Activated T-cell treated with anti-CD3 and anti-CD28 coated beads, Interleukin-2, amount 50 U/mL, for 72 hours (primary cell): ENCODE measurements around the gene SLC2A1. TPM values are rescaled to one million over a fixed set of nuclear protein-coding genes. Genes with fewer than 3 reads are reported as not detected.

Experiments used
- ATAC-seq, 2 donors: fragments of 150-1000 bp; cut with Tn5 transposase; replicated peaks in 1 of 2; 2 replicates each; pipeline ENCODE4 v1.10.0; 2021; ENCODE audit warnings: moderate library complexity in 2 of 2, mild to moderate bottlenecking in 1 of 2
- DNase-seq, 2 donors: peaks; one replicate each; pipeline ENCODE4 v3.0.0; 2021 to 2022; ENCODE audit warnings: mixed read lengths in 1 of 2
- H3K27ac Mint-ChIP-seq: one replicate; pipeline ENCODE4 v1.8.0; 2022; ENCODE audit warnings: mild to moderate bottlenecking, moderate library complexity, mixed read lengths
- H3K27me3 Mint-ChIP-seq: one replicate; pipeline ENCODE4 v1.8.0; 2022; ENCODE audit warnings: low read depth, mixed read lengths
- H3K36me3 Mint-ChIP-seq, 2 donors: one replicate each; pipeline ENCODE4 v1.8.0; 2022; ENCODE audit warnings: mixed read lengths in 2 of 2, mild to moderate bottlenecking in 1 of 2; ENCODE audit not compliant: insufficient read depth in 2 of 2
- H3K4me1 Mint-ChIP-seq: one replicate; pipeline ENCODE4 v1.8.0; 2022; ENCODE audit warnings: low read depth, mixed read lengths
- H3K4me3 Mint-ChIP-seq, 2 donors: one replicate each; pipeline ENCODE4 v1.8.0; 2022; ENCODE audit warnings: mild to moderate bottlenecking in 2 of 2, mixed read lengths in 2 of 2, moderate library complexity in 2 of 2
- H3K9me3 Mint-ChIP-seq, 2 donors: one replicate each; pipeline ENCODE4 v1.8.0; 2022; ENCODE audit warnings: mixed read lengths in 2 of 2
- total RNA-seq, 2 donors: library from RNA; stranded (reverse); gene quantifications; one replicate each; pipeline ENCODE4 v1.2.3, GENCODE V29; 2022

SLC2A1 gene
- total RNA-seq, 2 donors from 2014 or later: 41.7 to 51.9 TPM

DNA sequence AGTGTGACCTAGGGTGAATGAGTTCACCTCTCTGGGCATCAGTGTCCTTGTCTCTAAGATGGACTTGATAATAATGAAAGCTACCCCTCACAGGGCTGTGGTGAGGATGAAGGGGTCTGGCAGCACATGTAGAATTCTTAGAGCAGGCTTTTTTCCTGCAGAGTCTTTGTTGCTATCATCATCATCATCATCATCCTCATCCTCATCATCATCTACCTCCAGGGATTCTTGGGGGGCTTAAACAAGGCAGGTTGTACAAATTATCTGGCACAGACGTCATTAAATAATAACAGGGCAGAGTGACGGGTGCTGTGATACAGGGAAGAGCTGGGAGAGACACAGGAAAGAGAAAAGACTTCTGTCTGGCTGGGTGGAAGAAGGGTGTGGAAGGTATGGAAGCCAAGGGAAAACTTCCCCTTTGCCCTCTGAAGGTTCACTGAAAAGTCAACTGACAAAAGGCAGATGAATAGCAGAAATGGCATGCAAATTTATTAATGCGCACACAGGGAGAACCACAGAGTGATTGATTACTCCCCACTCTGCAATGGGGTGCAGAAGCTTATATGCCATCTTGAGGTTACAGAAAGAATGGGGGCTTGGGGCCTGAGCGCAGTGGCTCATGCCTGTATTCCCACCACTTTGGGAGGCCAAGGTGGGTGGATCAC, 17.0 kb upstream of the SLC2A1 start:
- Mint-ChIP-seq H3K9me3 (no peaks in the 10 kb centered on the region), H3K27me3 (no peaks in the 10 kb centered on the region), H3K36me3 (no peaks in the 10 kb centered on the region), H3K27ac (no peak overlapping the region), H3K4me3 (no peak overlapping the region), H3K4me1 (no peaks in the 10 kb centered on the region)
- ATAC-seq: no peak
- DNase-seq: no peak

DNA sequence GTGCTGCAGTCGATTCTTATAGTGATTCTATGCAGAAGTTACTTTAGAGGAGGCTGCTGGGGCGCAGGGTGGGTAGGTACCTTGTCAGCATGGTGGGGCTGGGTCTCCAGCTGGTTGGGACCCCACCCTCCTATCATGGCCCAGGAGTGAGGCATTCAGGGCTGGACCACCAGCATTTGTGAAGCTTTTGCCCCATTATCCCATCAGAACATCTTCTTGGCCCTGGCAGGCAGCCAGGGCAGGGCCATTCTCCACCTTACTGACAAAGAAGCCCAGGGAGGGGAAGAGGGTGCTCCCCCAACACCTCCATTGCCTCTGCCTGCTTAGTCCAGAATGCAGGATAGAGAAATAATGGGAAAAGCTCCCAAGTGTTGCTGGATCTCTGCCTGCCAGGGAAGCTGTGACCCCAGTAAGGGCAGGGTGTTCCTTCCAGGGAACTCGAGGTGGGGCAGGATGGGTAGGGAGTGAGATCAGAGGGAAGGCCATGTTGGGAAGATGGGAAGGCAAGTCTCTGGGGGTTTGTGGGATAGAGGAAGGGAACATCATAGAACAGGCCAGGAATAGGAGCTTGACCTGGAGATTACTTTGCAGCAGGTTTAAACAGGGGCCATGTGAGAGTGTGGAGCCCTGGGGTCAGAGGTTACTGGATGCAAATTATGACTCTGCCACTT, 16.2 kb upstream of the SLC2A1 start:
- H3K36me3 Mint-ChIP-seq: no peaks in the 10 kb centered on the region
- H3K27ac Mint-ChIP-seq: no peak overlapping the region
- H3K4me1 Mint-ChIP-seq: no peaks in the 10 kb centered on the region
- no peaks in the 10 kb centered on the region for H3K9me3 Mint-ChIP-seq
- H3K4me3 Mint-ChIP-seq: no peak overlapping the region
- H3K27me3 Mint-ChIP-seq: no peaks in the 10 kb centered on the region
- no peak for ATAC-seq
- no peak for DNase-seq

DNA sequence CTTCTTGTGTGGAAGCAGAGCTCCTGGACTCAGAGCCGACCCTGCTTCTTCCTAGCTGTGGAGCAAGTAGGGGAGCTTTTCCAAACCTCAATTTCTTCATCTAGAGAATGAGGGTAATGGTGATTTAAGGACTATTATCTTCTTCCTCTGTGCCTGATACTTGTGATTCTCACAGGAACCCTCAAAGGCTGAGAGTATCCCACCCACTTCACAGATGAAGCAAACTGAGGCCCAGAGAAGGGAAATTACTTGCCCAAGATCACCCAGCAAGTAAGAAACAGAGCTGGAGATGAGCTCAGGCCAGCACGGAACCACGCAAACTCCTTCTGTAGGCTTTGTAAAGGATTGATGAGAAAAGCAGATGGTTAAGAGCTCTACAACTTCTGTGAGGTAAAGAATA, 15.1 kb upstream of the SLC2A1 start:
- DNase-seq: no peak
- Mint-ChIP-seq H3K9me3 (no peaks in the 10 kb centered on the region), H3K36me3 (no peaks in the 10 kb centered on the region), H3K27me3 (no peaks in the 10 kb centered on the region), H3K4me1 (no peaks in the 10 kb centered on the region), H3K4me3 (no peak overlapping the region), H3K27ac (no peak overlapping the region)
- no peak for ATAC-seq

DNA sequence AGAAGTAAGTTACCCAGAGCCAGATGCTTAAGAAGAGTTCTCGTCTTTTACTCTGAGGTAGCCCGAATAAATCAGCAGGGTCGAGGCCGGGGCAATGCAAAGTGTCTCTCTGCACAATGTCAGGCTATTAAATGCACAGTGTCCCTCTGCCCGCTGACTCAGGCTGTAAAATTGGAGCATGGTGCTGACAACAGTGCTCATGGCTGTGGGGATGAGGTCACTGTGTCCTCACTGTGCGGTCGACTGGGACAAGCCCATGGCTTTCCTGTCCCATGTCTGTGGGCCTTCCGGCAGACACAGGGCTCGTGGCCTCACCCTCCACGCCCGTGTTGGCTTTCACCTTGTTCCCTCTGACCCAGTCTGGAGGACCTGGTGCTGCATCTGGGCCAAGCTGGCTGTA, 14.6 kb upstream of the SLC2A1 start:
- H3K27me3 Mint-ChIP-seq: no peaks in the 10 kb centered on the region
- H3K27ac Mint-ChIP-seq: no peak overlapping the region
- DNase-seq (no peak), ATAC-seq (no peak)
- no peaks in the 10 kb centered on the region for H3K4me1 Mint-ChIP-seq
- H3K4me3 Mint-ChIP-seq: no peak overlapping the region
- H3K36me3 Mint-ChIP-seq: no peaks in the 10 kb centered on the region
- no peaks in the 10 kb centered on the region for H3K9me3 Mint-ChIP-seq

DNA sequence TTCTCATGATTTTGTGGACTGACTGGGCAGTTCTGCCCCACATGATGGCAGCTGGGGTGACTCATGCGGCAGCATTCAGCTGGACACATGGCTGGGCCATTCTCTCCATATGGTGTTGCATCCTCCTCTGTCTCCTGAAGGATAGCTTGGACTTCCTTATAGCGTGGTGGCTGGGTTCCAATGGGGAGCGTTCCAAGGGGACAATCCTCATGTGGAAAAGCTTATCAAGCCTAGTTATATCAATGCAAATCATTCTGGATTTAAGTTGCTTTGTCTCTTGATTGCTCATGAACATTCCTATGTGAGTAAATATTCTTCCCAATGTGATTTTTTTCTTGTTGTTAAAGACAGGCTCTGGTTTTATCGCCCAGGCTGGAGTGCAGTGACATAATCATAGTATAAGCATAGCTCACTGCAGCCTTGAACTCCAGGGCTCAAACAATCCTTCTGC, 13.2 kb upstream of the SLC2A1 start:
- DNase-seq: no peak

DNA sequence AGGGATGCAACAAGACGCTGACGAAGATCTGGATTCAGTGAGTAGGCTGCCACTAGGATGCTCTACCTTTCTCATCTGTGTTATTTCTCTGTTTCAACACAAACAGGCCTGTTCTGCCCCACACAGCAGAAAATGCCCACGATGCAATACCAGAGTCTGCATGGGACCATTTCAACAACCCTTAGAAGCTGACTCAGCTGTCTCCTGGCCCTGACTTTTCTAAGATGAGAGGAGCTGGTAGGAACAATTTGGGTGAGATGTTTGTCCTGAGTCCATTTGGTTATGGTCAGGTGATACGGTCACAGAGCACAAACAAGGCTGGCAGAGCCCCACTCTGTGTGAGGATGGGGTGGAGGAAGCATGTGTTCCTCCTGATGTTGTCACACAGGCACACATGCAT, 11.5 kb upstream of the SLC2A1 start:
- Mint-ChIP-seq H3K27ac (no peak overlapping the region), H3K27me3 (no peaks in the 10 kb centered on the region), H3K4me1 (peaks cover 8% of the 10 kb centered on the region), H3K36me3 (no peaks in the 10 kb centered on the region), H3K4me3 (no peak overlapping the region), H3K9me3 (no peaks in the 10 kb centered on the region)
- ATAC-seq (no peak), DNase-seq (no peak)

More for the DNA sequence above, 13.2 kb upstream of the SLC2A1 start:
- Mint-ChIP-seq H3K4me3 (no peak overlapping the region), H3K4me1 (peaks cover 7% of the 10 kb centered on the region), H3K36me3 (no peaks in the 10 kb centered on the region), H3K27ac (no peak overlapping the region), H3K27me3 (no peaks in the 10 kb centered on the region), H3K9me3 (no peaks in the 10 kb centered on the region)
- no peak for ATAC-seq

DNA sequence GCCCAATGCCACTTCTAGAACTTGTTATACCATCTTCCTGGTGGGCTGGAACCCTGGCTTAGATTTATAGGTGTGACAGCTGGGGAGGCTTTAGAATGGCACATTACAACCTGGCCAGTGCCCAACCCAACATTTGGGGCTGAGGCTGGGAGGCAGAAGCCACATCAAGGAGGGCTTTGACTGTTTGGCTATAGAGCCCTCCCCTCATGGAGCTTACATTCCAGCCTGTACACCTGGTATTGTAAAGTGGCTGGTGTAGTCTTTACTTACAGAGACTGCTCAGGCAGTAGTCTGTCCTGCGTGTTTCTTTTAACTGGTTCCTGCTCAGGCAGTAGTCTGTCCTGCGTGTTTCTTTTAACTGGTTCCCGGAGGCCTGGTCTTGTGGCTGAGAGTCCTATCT, 10.0 kb upstream of the SLC2A1 start:
- no peak for ATAC-seq
- no peaks in the 10 kb centered on the region for H3K36me3 Mint-ChIP-seq
- H3K9me3 Mint-ChIP-seq: no peaks in the 10 kb centered on the region
- H3K4me3 Mint-ChIP-seq: no peak overlapping the region
- H3K4me1 Mint-ChIP-seq: peaks cover 10% of the 10 kb centered on the region
- no peak for DNase-seq
- H3K27me3 Mint-ChIP-seq: no peaks in the 10 kb centered on the region
- H3K27ac Mint-ChIP-seq: no peak overlapping the region

DNA sequence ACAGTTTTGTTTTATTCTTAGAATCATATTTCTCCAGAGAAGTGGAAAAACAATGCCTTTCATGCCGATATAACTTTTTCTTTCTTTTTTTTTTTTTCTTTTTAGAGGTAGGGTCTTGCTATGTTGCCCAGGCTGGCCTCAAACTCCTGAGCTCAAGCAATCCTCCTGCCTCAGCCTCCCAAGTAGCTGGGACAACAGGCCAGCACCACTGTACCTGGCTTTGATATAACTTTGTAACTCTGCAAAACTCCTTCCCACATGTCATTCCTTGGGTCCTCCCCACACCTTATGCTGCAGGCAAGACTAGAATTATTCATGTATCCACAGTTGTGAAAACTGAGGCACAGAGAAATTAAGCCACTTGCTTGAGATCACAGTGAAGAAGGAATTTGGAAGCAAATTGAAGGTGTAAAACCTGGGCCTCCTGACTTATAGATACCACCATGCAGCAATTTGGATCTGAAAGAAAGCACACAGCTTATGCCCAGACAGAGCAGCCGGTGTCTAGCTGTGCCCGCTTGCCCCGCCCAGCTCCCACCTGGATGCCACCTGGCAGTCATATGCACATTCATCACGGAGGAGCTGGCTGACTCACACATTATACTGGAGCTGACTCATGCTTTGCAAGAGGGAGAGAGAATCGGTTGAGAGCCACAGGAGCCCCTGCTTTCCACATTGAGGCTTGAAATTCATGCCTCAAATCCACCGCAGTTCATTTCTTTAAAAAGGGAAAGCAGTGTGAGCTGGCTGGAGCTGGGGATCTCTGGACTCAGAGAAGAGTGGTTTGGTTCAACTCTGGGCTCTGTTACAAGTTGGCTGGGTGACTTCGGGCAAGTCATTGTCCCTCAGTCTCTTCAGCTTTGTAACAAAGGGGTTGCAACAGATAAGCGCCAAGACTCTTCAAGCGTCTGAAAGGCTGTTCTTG, 8.3 kb upstream of the SLC2A1 start:
- no peak overlapping the region for H3K4me3 Mint-ChIP-seq
- peaks cover 18% of the 10 kb centered on the region for H3K4me1 Mint-ChIP-seq
- H3K27ac Mint-ChIP-seq: no peak overlapping the region
- H3K9me3 Mint-ChIP-seq: no peaks in the 10 kb centered on the region
- DNase-seq (peak in 1 of 2 donors; percentile 45), ATAC-seq (peak; percentile 75 to 88)
- no peaks in the 10 kb centered on the region for H3K36me3 Mint-ChIP-seq
- no peaks in the 10 kb centered on the region for H3K27me3 Mint-ChIP-seq

DNA sequence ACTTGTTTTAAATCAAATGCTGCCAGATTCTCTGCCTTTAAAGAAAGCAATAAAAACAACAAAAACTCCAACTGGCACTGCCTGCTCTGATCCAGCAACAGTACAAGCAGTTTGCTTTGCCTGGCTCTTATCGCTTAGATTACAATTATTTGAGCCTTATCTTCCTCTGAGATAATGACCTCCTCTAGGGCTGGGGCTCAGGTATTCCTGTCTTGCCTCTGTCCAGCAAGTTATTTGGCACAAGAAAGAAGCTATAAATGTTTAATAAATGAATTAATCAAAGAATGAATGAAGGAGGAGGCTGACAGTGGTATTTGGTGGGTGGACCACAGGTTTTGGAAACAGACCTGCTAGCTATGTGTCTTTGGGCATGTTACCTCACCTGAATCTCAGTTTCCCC, 6.7 kb upstream of the SLC2A1 start:
- ATAC-seq (no peak), DNase-seq (no peak)
- Mint-ChIP-seq H3K4me1 (peaks cover 28% of the 10 kb centered on the region), H3K27me3 (no peaks in the 10 kb centered on the region), H3K4me3 (no peak overlapping the region), H3K36me3 (no peaks in the 10 kb centered on the region), H3K9me3 (no peaks in the 10 kb centered on the region), H3K27ac (no peak overlapping the region)

DNA sequence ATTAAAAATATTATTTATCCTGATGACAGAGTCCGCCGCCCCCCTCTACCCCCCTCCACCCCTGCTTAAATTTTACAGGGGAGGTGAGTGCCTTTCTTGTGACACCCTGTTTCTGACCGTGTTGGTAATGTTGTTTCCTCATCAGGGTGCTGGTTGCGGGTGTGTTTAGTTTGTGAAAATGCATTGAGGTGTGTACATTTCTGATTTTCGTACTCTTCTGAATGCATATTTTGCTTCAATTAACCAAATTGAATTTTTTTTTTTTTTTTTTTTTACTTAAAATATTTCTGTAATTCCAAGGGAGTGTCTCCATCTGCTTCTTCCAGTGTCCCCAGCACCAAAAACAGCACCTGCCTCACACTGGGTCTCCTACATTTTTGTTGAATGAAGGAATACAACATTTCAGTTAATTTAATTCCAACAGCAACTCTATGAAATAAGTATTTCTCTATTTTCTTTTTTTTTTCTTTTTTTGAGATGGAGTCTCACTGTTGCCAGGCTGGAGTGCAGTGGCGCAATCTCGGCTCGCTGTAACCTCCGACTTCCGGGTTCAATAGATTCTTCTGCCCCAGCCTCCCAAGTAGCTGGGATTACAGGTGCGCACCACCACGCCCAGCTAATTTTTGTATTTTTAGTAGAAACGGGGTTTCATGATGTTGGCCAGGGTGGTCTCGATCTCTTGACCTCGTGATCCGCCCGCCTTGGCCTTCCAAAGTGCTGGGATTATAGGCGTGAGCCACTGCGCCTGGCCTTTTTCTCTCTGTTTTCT, 5.6 kb upstream of the SLC2A1 start:
- Mint-ChIP-seq H3K9me3 (no peaks in the 10 kb centered on the region), H3K27me3 (no peaks in the 10 kb centered on the region), H3K4me3 (no peak overlapping the region), H3K4me1 (peaks cover 40% of the 10 kb centered on the region), H3K36me3 (no peaks in the 10 kb centered on the region), H3K27ac (no peak overlapping the region)
- ATAC-seq (no peak), DNase-seq (no peak)

DNA sequence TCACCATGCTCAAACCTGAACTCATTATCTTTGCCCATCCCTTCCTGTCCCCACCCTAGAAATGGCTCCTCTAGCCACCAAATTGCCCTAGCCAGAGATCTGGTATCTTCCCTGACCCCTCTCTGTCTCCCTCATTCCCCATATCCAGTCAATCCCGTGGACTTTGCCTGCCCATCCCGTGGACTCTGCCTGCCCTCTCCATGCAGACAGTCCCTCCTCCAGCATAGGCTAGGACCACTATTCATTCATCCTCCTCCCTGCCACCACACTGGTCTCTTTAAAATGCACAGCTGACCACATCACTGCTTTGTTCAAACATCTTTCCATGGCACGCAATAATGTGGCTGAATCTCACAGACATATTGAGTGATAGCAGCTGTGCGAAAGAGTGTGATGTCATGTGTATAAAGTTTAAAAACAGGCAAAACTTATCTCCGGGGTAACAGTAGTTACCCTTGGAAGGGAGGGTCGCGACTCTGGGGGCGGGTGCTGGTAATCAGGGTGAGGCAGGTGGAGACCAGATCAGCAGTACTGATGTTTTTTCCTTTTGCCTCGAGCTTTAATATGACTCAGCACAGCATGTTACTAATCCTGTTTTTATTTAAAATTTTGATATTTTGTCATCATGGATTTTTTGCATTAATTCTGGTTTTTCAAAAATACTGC, 4.8 kb upstream of the SLC2A1 start:
- peaks cover 41% of the 10 kb centered on the region for H3K4me1 Mint-ChIP-seq
- no peak overlapping the region for H3K27ac Mint-ChIP-seq
- no peaks in the 10 kb centered on the region for H3K9me3 Mint-ChIP-seq
- ATAC-seq (no peak), DNase-seq (no peak)
- peaks cover 2% of the 10 kb centered on the region in 2 donors for H3K36me3 Mint-ChIP-seq
- H3K27me3 Mint-ChIP-seq: no peaks in the 10 kb centered on the region
- peak overlapping the region in 1 of 2 donors; percentile 37 for H3K4me3 Mint-ChIP-seq

DNA sequence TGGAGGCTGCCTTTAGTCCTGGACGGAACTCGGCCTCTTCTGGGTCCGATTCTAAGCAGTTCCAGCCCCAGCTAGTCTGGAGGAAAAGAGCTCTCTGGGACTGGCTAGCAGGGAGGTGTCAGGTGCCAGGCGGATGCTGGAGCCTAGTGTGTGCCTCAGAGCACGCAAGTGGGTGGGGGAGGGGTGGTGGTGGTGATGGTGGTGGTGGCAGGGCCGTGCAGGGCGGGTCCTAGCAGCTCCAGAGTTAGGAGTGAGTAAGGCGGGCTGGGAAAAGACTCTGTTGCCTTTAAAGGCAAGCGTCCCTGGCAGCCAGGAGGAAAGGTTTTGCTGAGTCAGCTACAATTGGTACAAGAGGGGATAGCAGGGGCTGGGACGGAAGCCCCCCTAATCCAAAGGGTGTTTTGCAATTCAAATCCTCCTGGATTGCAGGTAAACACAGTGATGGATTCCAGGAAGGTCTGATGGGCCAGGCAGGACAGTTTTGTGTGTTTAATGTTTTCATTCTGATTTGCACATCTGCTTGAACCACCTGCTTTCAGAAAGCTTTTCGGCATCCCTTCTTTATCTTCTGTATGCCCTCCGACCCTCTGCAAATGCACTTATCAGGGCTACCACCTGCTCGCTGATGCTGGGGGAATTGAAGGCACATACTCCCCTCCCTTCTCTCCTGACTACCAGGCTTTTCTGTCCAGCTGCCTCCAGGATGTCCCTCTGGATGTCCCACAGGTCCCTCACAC, 4.1 kb upstream of the SLC2A1 start:
- Mint-ChIP-seq H3K4me3 (peak overlapping the region in 1 of 2 donors; percentile 11), H3K27me3 (no peaks in the 10 kb centered on the region), H3K27ac (no peak overlapping the region), H3K9me3 (no peaks in the 10 kb centered on the region), H3K36me3 (peaks cover 2% of the 10 kb centered on the region in 2 donors), H3K4me1 (peaks cover 41% of the 10 kb centered on the region)
- ATAC-seq (no peak), DNase-seq (no peak)
